Heart right ventricle (tissue), 16 donors: ENCODE data around the gene SYNE3. TPM values are rescaled to one million over a fixed set of nuclear protein-coding genes. Genes with fewer than 3 reads are reported as not detected.

Experiments
- ATAC-seq, 8 donors: fragments of 200-7000 bp; cut with Tn5 transposase; one replicate each; pipeline ENCODE4 v1.9.1; 2020; ENCODE audit warnings: mild to moderate bottlenecking in 8 of 8, moderate library complexity in 8 of 8, moderate number of reproducible peaks in 1 of 8
- DNase-seq, 2 donors: peaks; one replicate each; pipeline ENCODE4 v3.0.0-alpha.2; 2020
- H3K27ac ChIP-seq, 10 donors: fragments of 200-600 bp; sonication (generic) in 2 of 10; one replicate each; pipeline versions ENCODE4 v1.5.0 to v1.8.0; 2020 to 2022; ENCODE audit warnings: mild to moderate bottlenecking in 3 of 10
- H3K27me3 ChIP-seq, 7 donors: fragments of 200-600 bp; one replicate each; pipeline ENCODE4 v1.8.0; 2021 to 2022; ENCODE audit warnings: mild to moderate bottlenecking in 2 of 7
- H3K36me3 ChIP-seq, 9 donors: fragments of 200-600 bp; sonication (generic) in 1 of 9; one replicate each; pipeline versions ENCODE4 v1.5.0 to v1.8.0; 2020 to 2022; ENCODE audit warnings: mild to moderate bottlenecking in 2 of 9
- H3K4me1 ChIP-seq, 9 donors: fragments of 200-600 bp; sonication (generic) in 1 of 9; one replicate each; pipeline versions ENCODE4 v1.5.0 to v1.8.0; 2020 to 2022; ENCODE audit warnings: mild to moderate bottlenecking in 4 of 9
- H3K4me3 ChIP-seq, 10 donors: fragments of 200-600 bp; sonication (generic) in 2 of 10; one replicate each; pipeline versions ENCODE4 v1.5.0 to v1.8.0; 2020 to 2022; ENCODE audit warnings: mild to moderate bottlenecking in 7 of 10, moderate library complexity in 2 of 10
- H3K9me3 ChIP-seq, 11 donors: fragments of 200-600 bp in 10 of 11; sonication (generic) in 2 of 11; one replicate each; pipeline versions ENCODE4 v1.5.0 to v1.8.0; 2013 to 2022; ENCODE audit warnings: mild to moderate bottlenecking in 2 of 11, control low read depth in 1 of 11, moderate library complexity in 1 of 11
- CTCF ChIP-seq, 9 donors: fragments of 200-600 bp; sonication (generic) in 2 of 9; IDR thresholded peaks; one replicate each; pipeline versions ENCODE4 v1.5.0 to v1.8.0; 2021 to 2022; ENCODE audit warnings: antibody characterized with exemption in 9 of 9, mild to moderate bottlenecking in 5 of 9, moderate library complexity in 1 of 9
- WGBS, 2 donors: extraction: QIAGEN DNeasy Blood & Tissue Kit; methylation state at CpG; one replicate each; pipeline ENCODE4 v1.1.7; 2013; ENCODE audit warnings: inconsistent platforms in 1 of 2; 5-methylcytosine and 5-hydroxymethylcytosine counted together
- intact Hi-C, 10 donors: fragments of 100-400 bp; cut with DNase I; formaldehyde crosslinking; loops; one replicate each; pipeline versions ENCODE4 v1.11.1 to v1.14.2; 2022
- polyA plus RNA-seq, 2 donors: library from polyadenylated mRNA; stranded (reverse); fragments of 200-250 nt; gene quantifications; one replicate each; pipeline ENCODE4 v1.2.3, GENCODE V29; 2013
- total RNA-seq, 10 donors: library from RNA; stranded (reverse); fragmentation: NEBNext Ultra II Directional in 3 of 10; extraction: Animal tissue kit (Norgen Biotek cat#: 25700) in 3 of 10; gene quantifications; one replicate each; pipeline versions ENCODE4 v1.2.1 to v1.2.4, GENCODE V29; 2021 to 2023
- donor health status: Arrhythmogenic right ventricular cardiomyopathy.
- donor health status: ischemic (EF 13 %, LVEDD 7.1; RV severe dilation, severe dysfunction).
- donor health status: healthy with polysubstance abuse.
- donor health status: DM: no; HTN: yes; CAD: no.
- donor health status: DM: no; HTN: no; CAD: no.
- donor health status: ischemic (EF 25% LVEDD 6.9; RV normal size, moderate dysfunction).
- donor health status: ischemic (EF 25% LVEDD 5.7; RV mildly dilated, moderate dysfunction).
- donor health status: healthy.
- donor health status: DM: yes; HTN: yes; CAD: no.
- donor health status: Ischemic cardiomyopathy.
- donor health status: ischemic (EF 35%, LVEDD 5.7; RV mildly dilated, moderate dysfunction).
- donor health status: nonischemic (EF 11% LVEDD 7.7; RV severe dilation, severe dysfunction).
- donor health status: DM: yes; HTN: yes; CAD: no.
- donor health status: PGD.
- donor health status: ischemic (EF 29% LVEDD 5.4; RV normal size, mild dysfunction).
- donor health status: nonischemic (EF 23%, LVEDD 6.1; RV moderate dilation, normal function).

The SYNE3 gene
- total and polyA plus RNA-seq, 12 donors: 1.5 to 15.4 (median 8.8) TPM

- WGBS, 2 donors: 39 to 42% methylated on average over 3 of the region's 3 CpGs
These were observed 15.0 kb upstream of the SYNE3 start for GRCh38 chr14:95531473-95531872.

GRCh38 chr14:95530473-95531276 lies 14.2 kb upstream of the SYNE3 start:
- DNase-seq (no peak), ATAC-seq (no peak)
- Histone ChIP-seq H3K4me3 (no peak overlapping the region), H3K9me3 (no peaks in the 10 kb centered on the region), H3K4me1 (peaks cover 17 to 65% (median 55%) of the 10 kb centered on the region in 9 donors), H3K27me3 (no peaks in the 10 kb centered on the region), H3K27ac (peak overlapping the region in 4 of 10 donors; percentile 6 to 36 (median 13)), H3K36me3 (peaks cover 0 to 22% (median 0%) of the 10 kb centered on the region in 9 donors)
- no peak for TF ChIP-seq CTCF (IDR thresholded peaks at IDR 0.05)
- WGBS, 2 donors: 72% methylated on average over 13 of the region's 13 CpGs
- intact Hi-C loops: loop anchor here in 1 of 10 donors (5.0 kb wide), 1 partner anchor 88 kb away; no protein-coding TSS in a partner anchor

More at GRCh38 chr14:95531473-95531872, 15.0 kb upstream of the SYNE3 start:
- Histone ChIP-seq H3K4me3 (no peak overlapping the region), H3K27ac (peak overlapping the region in 3 of 10 donors; percentile 10 to 36 (median 16)), H3K27me3 (no peaks in the 10 kb centered on the region), H3K4me1 (peaks cover 17 to 65% (median 60%) of the 10 kb centered on the region in 9 donors), H3K9me3 (no peaks in the 10 kb centered on the region), H3K36me3 (peaks cover 0 to 22% (median 0%) of the 10 kb centered on the region in 9 donors)
- DNase-seq (no peak), ATAC-seq (no peak)
- TF ChIP-seq CTCF (IDR thresholded peaks at IDR 0.05): no peak
- intact Hi-C loops: loop anchor here in 1 of 10 donors (5.0 kb wide), 1 partner anchor 89 kb away; no protein-coding TSS in a partner anchor

- ATAC-seq (no peak), DNase-seq (no peak)
- Histone ChIP-seq H3K9me3 (no peaks in the 10 kb centered on the region), H3K27me3 (no peaks in the 10 kb centered on the region), H3K4me3 (no peak overlapping the region), H3K27ac (no peak overlapping the region), H3K4me1 (peaks cover 19 to 70% (median 59%) of the 10 kb centered on the region in 9 donors), H3K36me3 (peaks cover 0 to 22% (median 0%) of the 10 kb centered on the region in 9 donors)
- intact Hi-C loops: loop anchor here in 2 of 10 donors (2.0 to 5.0 kb wide), 2 partner anchors 87 to 88 kb away; no protein-coding TSS in a partner anchor
- 92 to 96% methylated on average over 7 of the region's 7 CpGs for WGBS, 2 donors
- no peak for TF ChIP-seq CTCF (IDR thresholded peaks at IDR 0.05)
These were observed 12.8 kb upstream of the SYNE3 start for GRCh38 chr14:95529216-95529615.

GRCh38 chr14:95527387-95528002 lies 11.0 kb upstream of the SYNE3 start:
- Histone ChIP-seq H3K27ac (peak overlapping the region in 8 of 10 donors; percentile 40 to 75 (median 66)), H3K4me3 (no peak overlapping the region), H3K4me1 (peaks cover 19 to 69% (median 56%) of the 10 kb centered on the region in 9 donors), H3K36me3 (peaks cover 0 to 21% (median 0%) of the 10 kb centered on the region in 9 donors), H3K27me3 (no peaks in the 10 kb centered on the region), H3K9me3 (no peaks in the 10 kb centered on the region)
- 52 to 62% methylated on average over 4 of the region's 4 CpGs for WGBS, 2 donors
- peak; percentile 66 to 88 (median 84) for TF ChIP-seq CTCF (IDR thresholded peaks at IDR 0.05)
- ATAC-seq (peak in 6 of 8 donors; percentile 52 to 73 (median 59)), DNase-seq (peak in 1 of 2 donors; percentile 70)
- intact Hi-C loops: loop anchor here in 6 of 10 donors (1.0 to 5.0 kb wide), 4 partner anchors 85 to 87 kb away; no protein-coding TSS in a partner anchor
